HFF-Myc (cell line): ENCODE results near the gene PLXNA4.

ENCODE experiments used
- DNase-seq: peaks from one replicate; pipeline ENCODE4 v3.0.0-alpha.2; 2011; ENCODE audit warnings: low read depth; ENCODE audit errors: extremely low read depth
- H3K4me3 ChIP-seq: replicated peaks from 2 replicates; pipeline ENCODE4 v1.5.1; 2011; ENCODE audit warnings: low read depth, mild to moderate bottlenecking, control low read depth, low read length
- CTCF ChIP-seq: IDR thresholded peaks from 2 replicates; pipeline ENCODE4 v1.5.1; 2012; ENCODE audit warnings: mild to moderate bottlenecking, low read depth, low read length, control low read depth; ENCODE audit errors: missing control alignments

PLXNA4 gene

GRCh38 chr7:132420527-132420926 is 155.7 kb downstream of the PLXNA4 start:
- no peak for TF ChIP-seq CTCF
- DNase-seq, result no peak
- no peak overlapping the region for H3K4me3 ChIP-seq

GRCh38 chr7:132419542-132419941 is 156.7 kb downstream of the PLXNA4 start:
- no peak for TF ChIP-seq CTCF
- H3K4me3 ChIP-seq, result no peak overlapping the region
- no peak for DNase-seq

GRCh38 chr7:132418840-132419239 is 157.4 kb downstream of the PLXNA4 start:
- TF ChIP-seq CTCF, result no peak
- no peak overlapping the region for H3K4me3 ChIP-seq
- no peak for DNase-seq

DNA sequence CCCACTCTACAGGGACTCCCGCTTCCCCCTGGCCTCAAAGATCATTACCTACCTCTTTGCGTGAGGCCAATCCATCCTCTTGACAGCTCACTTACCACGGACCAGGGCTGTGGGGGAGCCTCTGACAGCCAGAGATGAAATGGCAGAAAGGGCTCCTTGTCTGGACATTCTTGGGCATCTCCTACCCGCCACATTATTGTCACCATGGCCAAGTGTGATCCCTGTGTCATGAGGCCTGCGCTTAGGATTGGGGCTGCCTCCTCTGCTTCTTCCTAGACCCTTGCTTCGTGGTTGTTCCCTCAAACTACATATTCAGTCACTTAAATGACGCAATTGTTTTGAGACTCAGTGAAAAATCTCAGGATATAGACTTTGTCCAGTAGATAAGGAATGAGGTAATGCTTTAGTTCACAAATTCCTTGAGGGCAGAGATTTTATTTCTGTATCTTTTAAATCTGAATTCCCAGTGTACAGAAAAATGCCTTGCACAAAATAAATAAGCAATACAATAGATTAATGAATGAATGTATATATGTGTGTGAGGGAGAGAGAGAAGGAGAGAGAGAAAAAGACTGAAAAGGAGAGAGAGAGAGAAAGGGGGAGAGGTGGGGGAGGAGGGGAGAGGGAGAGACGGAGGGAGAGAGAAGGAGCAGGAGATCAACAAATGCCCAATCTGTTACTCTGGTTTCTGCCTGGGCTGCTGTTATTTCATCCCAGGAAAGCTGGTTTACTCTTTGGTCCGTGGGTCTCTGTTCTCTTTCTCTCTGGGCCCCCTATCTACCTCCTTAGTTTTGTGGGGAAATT is 159.0 kb downstream of the PLXNA4 start:
- H3K4me3 ChIP-seq, result no peak overlapping the region
- DNase-seq, result no peak
- TF ChIP-seq CTCF, result no peak

- no peak for DNase-seq
- no peak overlapping the region for H3K4me3 ChIP-seq
- TF ChIP-seq CTCF, result no peak
These were observed 159.9 kb downstream of the PLXNA4 start for GRCh38 chr7:132416395-132416794.

- no peak for DNase-seq
- no peak overlapping the region for H3K4me3 ChIP-seq
- no peak for TF ChIP-seq CTCF
These were observed 161.0 kb downstream of the PLXNA4 start for GRCh38 chr7:132415259-132415658.

DNA sequence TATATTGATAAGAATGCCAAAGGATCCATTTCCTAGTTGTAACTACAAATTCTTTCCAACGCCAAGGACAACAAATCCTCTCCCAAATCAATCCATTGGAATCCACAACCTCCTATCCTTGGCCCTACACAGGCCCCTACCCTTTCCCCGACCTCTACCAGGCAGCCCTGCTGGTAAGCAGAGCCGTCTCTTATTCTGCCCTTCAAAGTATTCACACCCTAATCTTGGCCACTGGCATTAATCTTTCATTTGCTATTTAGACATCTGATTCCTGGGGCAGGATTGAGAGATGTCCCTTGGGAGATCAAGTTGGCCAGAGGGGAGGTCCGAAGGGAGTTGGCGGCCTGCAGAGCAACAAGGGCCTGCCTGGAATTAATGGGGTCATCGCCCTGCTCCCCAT is 161.4 kb downstream of the PLXNA4 start:
- TF ChIP-seq CTCF, result no peak
- H3K4me3 ChIP-seq, result no peak overlapping the region
- no peak for DNase-seq
